ENCODE results near the gene PPM1L.

The PPM1L gene

GRCh38 chr3:161070980-161071663 is 315.1 kb downstream of the PPM1L start:
- Histone ChIP-seq H3K79me2 (ENCODE audit: low read length) (no peaks in the 10 kb centered on the region), H2AFZ (ENCODE audit: low read length) (no peak overlapping the region), H3K4me2 (ENCODE audit: low read depth, low read length) (no peak overlapping the region), H3K4me1 (ENCODE audit: low read length) (peaks cover 9% of the 10 kb centered on the region), H3K9ac (ENCODE audit: low read length) (no peak overlapping the region), H3F3A (ENCODE audit: insufficient read depth, low read length) (no peaks in the 10 kb centered on the region), H3K9me2 (replicated peaks; ENCODE audit: insufficient read depth, low read length) (no peaks in the 10 kb centered on the region), H3K27me3 (replicated peaks; ENCODE audit: insufficient read depth, low read length) (no peaks in the 10 kb centered on the region), H4K20me1 (ENCODE audit: insufficient read depth, low read length) (no peaks in the 10 kb centered on the region), H3K4me3 (ENCODE audit: low read length) (no peak overlapping the region), H3K36me3 (replicated peaks; ENCODE audit: insufficient read depth, low read length) (no peaks in the 10 kb centered on the region), H3K27ac (ENCODE audit: low read length) (no peak overlapping the region), H3K9me3 (replicated peaks; ENCODE audit: insufficient read depth, low read length) (no peaks in the 10 kb centered on the region)
- TF ChIP-seq EZH2phosphoT487 (IDR thresholded peaks at IDR 0.05; ENCODE audit: low read length) = no peak
- TF ChIP-seq EZH2 (optimal IDR thresholded peaks at IDR 0.05; ENCODE audit: low read depth, low read length) = no peak
- TF ChIP-seq CTCF (IDR thresholded peaks at IDR 0.05; ENCODE audit: low read length) = no peak
- DNase-seq = no peak

GRCh38 chr3:161072211-161072621 is 316.2 kb downstream of the PPM1L start:
- H2AFZ ChIP-seq (ENCODE audit: low read length) = no peak overlapping the region
- no peaks in the 10 kb centered on the region for H3K27me3 ChIP-seq (replicated peaks; ENCODE audit: insufficient read depth, low read length)
- H3K9me2 ChIP-seq (replicated peaks; ENCODE audit: insufficient read depth, low read length) = no peaks in the 10 kb centered on the region
- H3K4me1 ChIP-seq (ENCODE audit: low read length) = peaks cover 9% of the 10 kb centered on the region
- H3K9me3 ChIP-seq (replicated peaks; ENCODE audit: insufficient read depth, low read length) = no peaks in the 10 kb centered on the region
- DNase-seq = no peak
- no peaks in the 10 kb centered on the region for H3F3A ChIP-seq (ENCODE audit: insufficient read depth, low read length)
- TF ChIP-seq CTCF (IDR thresholded peaks at IDR 0.05; ENCODE audit: low read length) = no peak
- no peak for TF ChIP-seq EZH2phosphoT487 (IDR thresholded peaks at IDR 0.05; ENCODE audit: low read length)
- TF ChIP-seq EZH2 (optimal IDR thresholded peaks at IDR 0.05; ENCODE audit: low read depth, low read length) = no peak
- no peak overlapping the region for H3K27ac ChIP-seq (ENCODE audit: low read length)
- no peak overlapping the region for H3K4me3 ChIP-seq (ENCODE audit: low read length)
- H4K20me1 ChIP-seq (ENCODE audit: insufficient read depth, low read length) = no peaks in the 10 kb centered on the region
- no peaks in the 10 kb centered on the region for H3K79me2 ChIP-seq (ENCODE audit: low read length)
- no peak overlapping the region for H3K9ac ChIP-seq (ENCODE audit: low read length)
- no peaks in the 10 kb centered on the region for H3K36me3 ChIP-seq (replicated peaks; ENCODE audit: insufficient read depth, low read length)
- H3K4me2 ChIP-seq (ENCODE audit: low read depth, low read length) = no peak overlapping the region

- no peaks in the 10 kb centered on the region for H3K9me3 ChIP-seq (replicated peaks; ENCODE audit: insufficient read depth, low read length)
- no peak for TF ChIP-seq EZH2phosphoT487 (IDR thresholded peaks at IDR 0.05; ENCODE audit: low read length)
- no peak for TF ChIP-seq EZH2 (optimal IDR thresholded peaks at IDR 0.05; ENCODE audit: low read depth, low read length)
- TF ChIP-seq CTCF (IDR thresholded peaks at IDR 0.05; ENCODE audit: low read length) = no peak
- no peaks in the 10 kb centered on the region for H3K79me2 ChIP-seq (ENCODE audit: low read length)
- H3K9me2 ChIP-seq (replicated peaks; ENCODE audit: insufficient read depth, low read length) = no peaks in the 10 kb centered on the region
- no peak overlapping the region for H3K27ac ChIP-seq (ENCODE audit: low read length)
- no peak overlapping the region for H2AFZ ChIP-seq (ENCODE audit: low read length)
- no peaks in the 10 kb centered on the region for H3K36me3 ChIP-seq (replicated peaks; ENCODE audit: insufficient read depth, low read length)
- no peak overlapping the region for H3K4me2 ChIP-seq (ENCODE audit: low read depth, low read length)
- no peaks in the 10 kb centered on the region for H4K20me1 ChIP-seq (ENCODE audit: insufficient read depth, low read length)
- no peak for DNase-seq
- no peaks in the 10 kb centered on the region for H3K27me3 ChIP-seq (replicated peaks; ENCODE audit: insufficient read depth, low read length)
- no peaks in the 10 kb centered on the region for H3F3A ChIP-seq (ENCODE audit: insufficient read depth, low read length)
- H3K9ac ChIP-seq (ENCODE audit: low read length) = no peak overlapping the region
- peaks cover 9% of the 10 kb centered on the region for H3K4me1 ChIP-seq (ENCODE audit: low read length)
- H3K4me3 ChIP-seq (ENCODE audit: low read length) = no peak overlapping the region
These were observed 316.7 kb downstream of the PPM1L start for GRCh38 chr3:161072751-161073150.
